HepG2 (cell line): ENCODE measurements around the gene NAT14. TPM values are rescaled to one million over a fixed set of nuclear protein-coding genes. Genes with fewer than 3 reads are reported as not detected.

ENCODE experiments used
- ETV5 ChIP-seq: IDR thresholded peaks from 2 replicates; pipeline ENCODE4 v1.6.1; 2018; ENCODE audit warnings: missing biosample characterization, missing genetic modification reagents, inconsistent platforms, borderline replicate concordance
- HMGXB3 ChIP-seq: sonication (generic); formaldehyde crosslinking; IDR thresholded peaks from 2 replicates; pipeline ENCODE4 v1.4.0; 2020; ENCODE audit warnings: missing genetic modification reagents, borderline replicate concordance
- KLF16 ChIP-seq, 2 experiments: sonication (generic) in 1 of 2; formaldehyde crosslinking in 1 of 2; IDR thresholded peaks; 2 replicates each; pipeline versions ENCODE4 v1.6.1 to v1.8.0; 2016 to 2023; ENCODE audit warnings: missing genetic modification reagents in 2 of 2, missing compliant biosample characterization in 1 of 2
- KLF6 ChIP-seq: IDR thresholded peaks from 2 replicates; pipeline ENCODE4 v1.8.0; 2016; ENCODE audit warnings: missing biosample characterization, missing genetic modification reagents
- MAFG ChIP-seq: sonication (generic); formaldehyde crosslinking; IDR thresholded peaks from 2 replicates; pipeline ENCODE4 v1.5.1; 2020; ENCODE audit warnings: mild to moderate bottlenecking, missing genetic modification reagents
- RARA ChIP-seq: IDR thresholded peaks from 2 replicates; pipeline ENCODE4 v1.6.1; 2016; ENCODE audit warnings: missing genetic modification reagents, missing compliant biosample characterization
- RFX5 ChIP-seq: IDR thresholded peaks from 2 replicates; pipeline ENCODE4 v1.6.1; 2011; ENCODE audit warnings: low read depth, low read length, improper control_type of control experiment
- SMARCC2 ChIP-seq: fragments of 450-650 bp; IDR thresholded peaks from 2 replicates; pipeline ENCODE4 v1.6.1; 2017; ENCODE audit warnings: antibody characterized with exemption, mild to moderate bottlenecking
- ZNF20 ChIP-seq: sonication (generic); formaldehyde crosslinking; IDR thresholded peaks from 2 replicates; pipeline ENCODE4 v1.4.0; 2020; ENCODE audit warnings: mild to moderate bottlenecking, moderate library complexity, missing genetic modification reagents
- ZNF30 ChIP-seq: sonication (generic); formaldehyde crosslinking; IDR thresholded peaks from 2 replicates; pipeline ENCODE4 v1.5.0; 2020; ENCODE audit warnings: mild to moderate bottlenecking, missing genetic modification reagents
- ZNF350 ChIP-seq: sonication (generic); formaldehyde crosslinking; IDR thresholded peaks from 2 replicates; pipeline ENCODE4 v1.4.0; 2020; ENCODE audit warnings: mild to moderate bottlenecking, low read depth, missing genetic modification reagents, borderline replicate concordance
- ZNF431 ChIP-seq: sonication (generic); formaldehyde crosslinking; IDR thresholded peaks from 2 replicates; pipeline ENCODE4 v1.9.0; 2022; ENCODE audit warnings: missing genetic modification reagents, low read depth, mild to moderate bottlenecking, borderline replicate concordance
- ZNF44 ChIP-seq: sonication (generic); formaldehyde crosslinking; IDR thresholded peaks from 2 replicates; pipeline ENCODE4 v1.5.1; 2020; ENCODE audit warnings: mild to moderate bottlenecking, missing genetic modification reagents
- ZNF557 ChIP-seq: sonication (generic); formaldehyde crosslinking; IDR thresholded peaks from 2 replicates; pipeline ENCODE4 v1.4.0; 2020; ENCODE audit warnings: missing genetic modification reagents
- ZNF562 ChIP-seq: sonication (generic); formaldehyde crosslinking; IDR thresholded peaks from 2 replicates; pipeline ENCODE4 v1.8.0; 2022; ENCODE audit warnings: missing genetic modification reagents, borderline replicate concordance
- ZNF800 ChIP-seq: sonication (generic); formaldehyde crosslinking; IDR thresholded peaks from 2 replicates; pipeline ENCODE4 v1.4.0; 2020; ENCODE audit warnings: missing genetic modification reagents
- polyA plus RNA-seq, 8 experiments: library from polyadenylated mRNA; depleted of rRNA in 3 of 8; stranded (reverse) in 7 of 8; unstranded in 1 of 8; fragments of >200 nt; fragmentation: Illumina TruSeq in 4 of 8; extraction: Trizol in 4 of 8; gene quantifications; 2 replicates each; pipeline versions ENCODE4 v1.2.1 to v1.2.3, GENCODE V29; 2011 to 2016; ENCODE audit warnings: low read depth in 4 of 8, missing spikeins in 1 of 8, mixed read lengths in 1 of 8; ENCODE audit not compliant: insufficient read depth in 1 of 8
- total RNA-seq, 5 experiments: library from RNA; depleted of rRNA; stranded (reverse); fragments of >200 nt; fragmentation: Illumina TruSeq; extraction: Trizol; gene quantifications; 2 replicates each; pipeline ENCODE4 v1.2.3, GENCODE V29; 2016; ENCODE audit warnings: low read depth in 1 of 5
- TF ChIP-seq, protein P1 (sequence below): sonication (generic); formaldehyde crosslinking; conservative IDR thresholded peaks from 2 replicates; pipeline ENCODE4 v1.8.0; 2022; ENCODE audit warnings: missing genetic modification reagents
- TF ChIP-seq, protein P2 (sequence below): sonication (generic); formaldehyde crosslinking; IDR thresholded peaks from 2 replicates; pipeline ENCODE4 v1.9.0; 2022; ENCODE audit warnings: missing genetic modification reagents, mild to moderate bottlenecking, borderline replicate concordance

Gene NAT14
- total and polyA plus RNA-seq, 2 of the 13 experiments (the other 11 are each of a cell fraction or from before 2014, with no cell fraction given) = 20.7 to 22.3 TPM

DNA sequence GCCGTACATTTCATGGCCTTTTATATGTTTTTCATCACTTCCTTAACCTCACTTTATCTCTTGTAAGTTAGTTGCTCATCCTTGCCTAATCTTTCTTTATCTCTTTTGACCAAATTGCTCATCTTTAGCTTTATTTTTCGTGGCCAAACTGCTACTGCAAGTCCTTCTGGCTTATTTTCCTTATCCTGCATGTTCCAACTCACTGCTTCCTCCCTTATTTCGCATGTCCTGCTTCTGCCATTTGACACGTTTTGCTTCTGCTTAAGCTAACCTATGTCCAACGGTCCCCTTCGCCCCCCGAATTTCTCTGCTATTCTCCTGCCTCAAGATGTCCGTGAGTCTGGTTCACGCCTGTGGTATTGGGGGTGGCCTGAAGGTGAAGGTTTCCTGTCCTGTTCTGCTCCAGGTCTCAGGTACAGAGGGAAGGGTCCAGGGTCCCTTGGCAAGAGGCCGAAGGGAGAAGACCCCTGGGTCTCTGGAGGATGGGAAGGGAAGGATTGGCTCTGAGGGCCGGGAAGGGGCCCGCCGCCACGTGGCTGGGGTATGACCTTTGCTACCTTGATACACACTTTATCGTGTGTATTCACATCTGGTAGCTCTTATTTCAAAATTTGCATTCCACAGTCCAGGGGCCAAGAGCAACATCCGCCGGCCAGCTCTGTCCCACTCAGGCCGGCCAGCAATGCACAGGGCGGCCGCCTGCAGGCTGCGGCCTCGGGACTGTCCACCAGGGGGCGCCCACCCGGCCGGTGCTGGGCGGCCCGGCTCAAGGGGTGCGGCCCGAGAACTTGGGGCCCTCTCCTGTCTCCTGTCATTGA lies 17.5 kb upstream of the NAT14 start (continued):
- TF ChIP-seq ZNF20 (CRISPR knock-in tag) (no peak), ZNF557 (CRISPR knock-in tag) (no peak), RARA (CRISPR knock-in tag) (no peak), ETV5 (CRISPR knock-in tag) (peak; percentile 73; the same call in 1 of the 2 replicates), ZNF30 (CRISPR knock-in tag) (no peak), ZNF562 (no peak), HMGXB3 (no peak), MAFG (CRISPR knock-in tag) (no peak), ZNF800 (CRISPR knock-in tag) (no peak), RFX5 (no peak), KLF16 (CRISPR knock-in tag; IDR thresholded peaks at IDR 0.05) (no peak), ZNF44 (0 out of 2 replicates have a peak, but pooled peaks have one; percentile 24), KLF6 (CRISPR knock-in tag) (no peak), ZNF431 (CRISPR knock-in tag) (no peak), ZNF350 (CRISPR knock-in tag) (no peak; the same call in 1 of the 2 replicates), SMARCC2 (no peak)
- TF ChIP-seq, protein P1, sequence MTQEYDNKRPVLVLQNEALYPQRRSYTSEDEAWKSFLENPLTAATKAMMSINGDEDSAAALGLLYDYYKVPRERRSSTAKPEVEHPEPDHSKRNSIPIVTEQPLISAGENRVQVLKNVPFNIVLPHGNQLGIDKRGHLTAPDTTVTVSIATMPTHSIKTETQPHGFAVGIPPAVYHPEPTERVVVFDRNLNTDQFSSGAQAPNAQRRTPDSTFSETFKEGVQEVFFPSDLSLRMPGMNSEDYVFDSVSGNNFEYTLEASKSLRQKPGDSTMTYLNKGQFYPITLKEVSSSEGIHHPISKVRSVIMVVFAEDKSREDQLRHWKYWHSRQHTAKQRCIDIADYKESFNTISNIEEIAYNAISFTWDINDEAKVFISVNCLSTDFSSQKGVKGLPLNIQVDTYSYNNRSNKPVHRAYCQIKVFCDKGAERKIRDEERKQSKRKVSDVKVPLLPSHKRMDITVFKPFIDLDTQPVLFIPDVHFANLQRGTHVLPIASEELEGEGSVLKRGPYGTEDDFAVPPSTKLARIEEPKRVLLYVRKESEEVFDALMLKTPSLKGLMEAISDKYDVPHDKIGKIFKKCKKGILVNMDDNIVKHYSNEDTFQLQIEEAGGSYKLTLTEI = no peak
- TF ChIP-seq, protein P2, sequence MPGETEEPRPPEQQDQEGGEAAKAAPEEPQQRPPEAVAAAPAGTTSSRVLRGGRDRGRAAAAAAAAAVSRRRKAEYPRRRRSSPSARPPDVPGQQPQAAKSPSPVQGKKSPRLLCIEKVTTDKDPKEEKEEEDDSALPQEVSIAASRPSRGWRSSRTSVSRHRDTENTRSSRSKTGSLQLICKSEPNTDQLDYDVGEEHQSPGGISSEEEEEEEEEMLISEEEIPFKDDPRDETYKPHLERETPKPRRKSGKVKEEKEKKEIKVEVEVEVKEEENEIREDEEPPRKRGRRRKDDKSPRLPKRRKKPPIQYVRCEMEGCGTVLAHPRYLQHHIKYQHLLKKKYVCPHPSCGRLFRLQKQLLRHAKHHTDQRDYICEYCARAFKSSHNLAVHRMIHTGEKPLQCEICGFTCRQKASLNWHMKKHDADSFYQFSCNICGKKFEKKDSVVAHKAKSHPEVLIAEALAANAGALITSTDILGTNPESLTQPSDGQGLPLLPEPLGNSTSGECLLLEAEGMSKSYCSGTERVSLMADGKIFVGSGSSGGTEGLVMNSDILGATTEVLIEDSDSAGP (CRISPR knock-in tag) = peak; percentile 59; the same call in 1 of the 2 replicates
